ENCODE results near the gene FMNL2. TPM values are rescaled to one million over a fixed set of nuclear protein-coding genes. Genes with fewer than 3 reads are reported as not detected.
"Not testable (repeated sequence)": the region's sequence is repeated elsewhere in the genome, so short reads cannot be mapped to it uniquely, and the experiment has no call there.

FMNL2 gene
- total and polyA plus RNA-seq, 4 donors: 81.1 to 173 (median 146) TPM

DNA sequence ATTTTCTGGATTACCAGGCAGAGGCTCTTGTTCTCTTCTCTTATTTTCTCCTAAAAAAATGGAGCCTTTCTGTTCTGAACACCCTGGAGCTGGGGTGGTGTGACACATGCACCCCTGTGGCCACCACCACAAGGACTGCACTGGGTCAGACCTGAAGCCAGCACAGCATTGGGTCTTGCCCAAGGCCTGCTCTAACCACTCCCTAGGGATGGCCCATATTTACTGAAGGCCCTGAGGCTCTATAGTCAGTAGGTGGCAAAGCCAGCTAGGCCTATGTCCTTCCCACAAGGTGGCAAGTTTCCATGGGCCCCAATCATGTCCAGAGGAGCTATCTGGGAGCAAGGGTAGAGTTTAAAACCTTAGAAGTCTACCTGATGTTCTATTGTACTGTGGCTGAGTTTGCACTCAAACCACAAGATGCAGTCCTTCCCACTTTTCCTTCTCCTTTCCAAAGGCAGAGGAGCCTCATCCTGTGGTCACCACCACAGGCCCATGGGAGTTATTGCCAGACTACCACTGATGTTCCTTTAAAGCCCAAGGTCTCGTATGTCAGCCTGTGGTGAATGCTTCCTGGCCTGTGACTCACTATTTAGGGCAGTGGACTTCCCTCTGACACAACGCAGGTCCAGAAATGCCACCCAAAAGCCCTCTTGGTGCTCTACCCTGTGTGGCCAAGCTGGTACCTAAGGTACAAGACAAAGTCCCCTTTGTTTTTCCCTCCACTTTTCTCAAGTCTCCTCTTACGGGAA, 15.0 kb upstream of the FMNL2 start:
- Histone ChIP-seq H3K27ac (ENCODE audit: low read depth, low read length) (no peak overlapping the region), H3K9me3 (ENCODE audit: control insufficient read depth, insufficient read depth, low read length) (no peaks in the 10 kb centered on the region), H3K4me3 (ENCODE audit: low read depth, low read length) (no peak overlapping the region), H3K36me3 (ENCODE audit: control insufficient read depth, insufficient read depth, low read length) (no peaks in the 10 kb centered on the region), H3K4me1 (ENCODE audit: control insufficient read depth, insufficient read depth, low read length) (no peaks in the 10 kb centered on the region), H3K27me3 (ENCODE audit: control insufficient read depth, insufficient read depth, low read length) (no peaks in the 10 kb centered on the region)
- DNase-seq (ENCODE audit: low read depth in 4 of 6, low spot score in 6 of 6): no peak
- WGBS (ENCODE audit: insufficient coverage): 93% methylated on average over 3 of the region's 3 CpGs

DNA sequence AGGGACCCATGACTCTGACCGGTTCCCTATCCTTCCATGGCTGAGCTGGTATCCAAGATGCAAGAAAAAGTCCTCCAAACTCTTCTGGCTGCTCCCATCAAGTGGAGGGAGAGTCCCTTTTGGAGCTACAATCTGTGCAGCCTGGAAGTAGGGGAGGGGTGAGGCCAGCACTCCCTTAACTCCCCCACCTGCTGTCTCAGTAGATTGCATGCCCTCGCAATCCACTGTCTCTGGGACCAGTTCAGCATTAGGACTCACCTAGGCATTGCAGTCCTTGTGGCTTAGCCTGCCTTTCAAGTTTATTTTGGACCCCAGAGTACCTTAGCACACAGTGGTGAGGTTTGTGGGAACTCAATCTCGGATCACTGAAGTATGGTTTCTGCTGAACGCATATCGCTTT, 14.2 kb upstream of the FMNL2 start:
- no peak overlapping the region for H3K4me3 ChIP-seq (ENCODE audit: low read depth, low read length)
- no peak overlapping the region for H3K27ac ChIP-seq (ENCODE audit: low read depth, low read length)
- no peaks in the 10 kb centered on the region for H3K4me1 ChIP-seq (ENCODE audit: control insufficient read depth, insufficient read depth, low read length)
- H3K9me3 ChIP-seq (ENCODE audit: control insufficient read depth, insufficient read depth, low read length): no peaks in the 10 kb centered on the region
- no peak for DNase-seq (ENCODE audit: low read depth in 4 of 6, low spot score in 6 of 6)
- no peaks in the 10 kb centered on the region for H3K27me3 ChIP-seq (ENCODE audit: control insufficient read depth, insufficient read depth, low read length)
- WGBS (ENCODE audit: insufficient coverage): 100% methylated on average over 2 of the region's 5 CpGs
- no peaks in the 10 kb centered on the region for H3K36me3 ChIP-seq (ENCODE audit: control insufficient read depth, insufficient read depth, low read length)

DNA sequence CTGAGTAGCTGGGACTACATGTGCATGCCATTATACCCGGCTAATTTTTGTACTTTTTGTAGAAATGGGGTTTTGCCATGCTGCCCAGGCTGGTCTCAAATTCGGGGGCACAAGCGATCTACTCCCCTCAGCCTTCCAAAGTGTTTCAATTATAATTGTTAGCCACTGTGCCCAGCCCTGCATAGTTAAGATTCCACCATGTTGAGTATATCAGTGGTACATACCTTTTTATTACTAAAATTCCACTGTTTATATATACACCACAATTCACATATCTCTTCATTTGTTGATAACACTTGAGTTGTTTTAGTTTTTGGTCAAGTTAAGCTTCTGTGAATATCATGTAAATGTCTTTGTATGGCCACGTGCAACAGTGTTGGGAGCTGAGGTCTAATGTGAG, 12.8 kb upstream of the FMNL2 start:
- no peaks in the 10 kb centered on the region for H3K9me3 ChIP-seq (ENCODE audit: control insufficient read depth, insufficient read depth, low read length)
- no peak overlapping the region for H3K27ac ChIP-seq (ENCODE audit: low read depth, low read length)
- WGBS (ENCODE audit: insufficient coverage): 100% methylated on average over 1 of the region's 4 CpGs
- no peaks in the 10 kb centered on the region for H3K4me1 ChIP-seq (ENCODE audit: control insufficient read depth, insufficient read depth, low read length)
- no peaks in the 10 kb centered on the region for H3K36me3 ChIP-seq (ENCODE audit: control insufficient read depth, insufficient read depth, low read length)
- no peak for DNase-seq (ENCODE audit: low read depth in 4 of 6, low spot score in 6 of 6)
- no peaks in the 10 kb centered on the region for H3K27me3 ChIP-seq (ENCODE audit: control insufficient read depth, insufficient read depth, low read length)
- H3K4me3 ChIP-seq (ENCODE audit: low read depth, low read length): no peak overlapping the region

DNA sequence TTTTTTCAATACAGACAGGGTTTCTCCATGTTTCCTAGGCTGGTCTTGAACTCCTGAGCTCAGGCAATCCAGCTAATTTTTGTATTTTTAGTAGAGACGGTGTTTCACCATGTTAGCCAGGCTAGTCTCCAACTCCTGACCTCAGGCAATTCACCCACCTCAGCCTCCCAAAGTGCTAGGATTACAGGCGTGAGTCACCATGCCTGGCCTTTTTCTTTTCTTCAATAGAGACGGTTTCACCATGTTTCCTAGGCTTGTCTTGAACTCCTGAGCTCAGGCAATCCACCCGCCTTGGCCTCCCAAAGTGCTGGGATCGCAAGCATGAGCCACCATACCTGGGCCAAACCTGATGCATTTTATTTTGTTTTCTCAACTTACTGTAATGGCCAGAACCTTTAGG, 9.8 kb upstream of the FMNL2 start:
- WGBS (ENCODE audit: insufficient coverage): 99% methylated on average over 5 of the region's 5 CpGs

DNA sequence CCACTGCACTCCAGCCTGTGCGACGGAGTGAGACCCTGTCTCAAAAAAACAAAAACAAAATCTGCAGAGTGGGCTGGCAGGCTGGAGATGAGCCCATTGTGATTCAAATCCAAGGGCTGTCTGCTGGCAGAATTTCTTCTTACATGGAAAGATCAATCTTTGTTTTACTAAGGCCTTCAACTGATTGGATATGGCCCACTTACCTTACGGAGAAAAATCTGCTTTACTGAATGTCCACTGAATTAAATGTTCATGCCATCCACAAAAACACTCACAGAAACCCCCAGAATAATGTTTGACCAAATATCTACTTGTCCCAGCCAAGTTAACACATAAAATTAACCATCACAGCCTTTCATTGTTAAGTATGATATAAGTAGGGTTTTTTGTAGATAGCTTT, 8.3 kb upstream of the FMNL2 start:
- Histone ChIP-seq H3K4me1 (ENCODE audit: control insufficient read depth, insufficient read depth, low read length) (no peaks in the 10 kb centered on the region), H3K27ac (ENCODE audit: low read depth, low read length) (no peak overlapping the region), H3K36me3 (ENCODE audit: control insufficient read depth, insufficient read depth, low read length) (no peaks in the 10 kb centered on the region), H3K4me3 (ENCODE audit: low read depth, low read length) (no peak overlapping the region), H3K27me3 (ENCODE audit: control insufficient read depth, insufficient read depth, low read length) (no peaks in the 10 kb centered on the region), H3K9me3 (ENCODE audit: control insufficient read depth, insufficient read depth, low read length) (no peaks in the 10 kb centered on the region)
- 94% methylated on average over 2 of the region's 3 CpGs for WGBS (ENCODE audit: insufficient coverage)
- no peak for DNase-seq (ENCODE audit: low read depth in 4 of 6, low spot score in 6 of 6)

More for the DNA sequence above, 9.8 kb upstream of the FMNL2 start:
- H3K36me3 ChIP-seq (ENCODE audit: control insufficient read depth, insufficient read depth, low read length); DNase-seq (ENCODE audit: low read depth in 4 of 6, low spot score in 6 of 6); H3K27ac ChIP-seq (ENCODE audit: low read depth, low read length); H3K27me3 ChIP-seq (ENCODE audit: control insufficient read depth, insufficient read depth, low read length); H3K4me1 ChIP-seq (ENCODE audit: control insufficient read depth, insufficient read depth, low read length); H3K9me3 ChIP-seq (ENCODE audit: control insufficient read depth, insufficient read depth, low read length); H3K4me3 ChIP-seq (ENCODE audit: low read depth, low read length): not testable (repeated sequence)

DNA sequence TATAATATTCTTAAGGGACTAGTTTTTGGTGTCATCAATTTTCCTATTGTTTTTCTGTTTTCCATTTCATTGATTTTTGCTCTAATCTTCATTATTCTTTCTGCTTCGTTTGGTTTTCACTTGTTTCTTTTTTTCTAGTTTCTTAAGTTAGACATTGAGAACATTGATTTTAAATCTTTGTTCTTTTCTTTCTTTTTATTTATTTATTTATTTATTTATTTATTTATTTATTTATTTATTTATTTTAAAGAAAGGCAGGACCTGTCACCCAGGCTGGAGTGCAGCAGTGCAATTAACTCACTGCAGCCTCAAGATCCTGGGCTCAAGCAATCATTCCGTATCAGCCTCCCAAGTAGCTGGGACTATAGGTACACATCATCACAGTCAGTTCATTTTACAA, 7.0 kb upstream of the FMNL2 start:
- no peak overlapping the region for H3K27ac ChIP-seq (ENCODE audit: low read depth, low read length)
- H3K4me3 ChIP-seq (ENCODE audit: low read depth, low read length): no peak overlapping the region
- H3K4me1 ChIP-seq (ENCODE audit: control insufficient read depth, insufficient read depth, low read length): no peaks in the 10 kb centered on the region
- no peaks in the 10 kb centered on the region for H3K36me3 ChIP-seq (ENCODE audit: control insufficient read depth, insufficient read depth, low read length)
- 100% methylated on average over 1 of the region's 2 CpGs for WGBS (ENCODE audit: insufficient coverage)
- no peak for DNase-seq (ENCODE audit: low read depth in 4 of 6, low spot score in 6 of 6)
- H3K27me3 ChIP-seq (ENCODE audit: control insufficient read depth, insufficient read depth, low read length): no peaks in the 10 kb centered on the region
- no peaks in the 10 kb centered on the region for H3K9me3 ChIP-seq (ENCODE audit: control insufficient read depth, insufficient read depth, low read length)

DNA sequence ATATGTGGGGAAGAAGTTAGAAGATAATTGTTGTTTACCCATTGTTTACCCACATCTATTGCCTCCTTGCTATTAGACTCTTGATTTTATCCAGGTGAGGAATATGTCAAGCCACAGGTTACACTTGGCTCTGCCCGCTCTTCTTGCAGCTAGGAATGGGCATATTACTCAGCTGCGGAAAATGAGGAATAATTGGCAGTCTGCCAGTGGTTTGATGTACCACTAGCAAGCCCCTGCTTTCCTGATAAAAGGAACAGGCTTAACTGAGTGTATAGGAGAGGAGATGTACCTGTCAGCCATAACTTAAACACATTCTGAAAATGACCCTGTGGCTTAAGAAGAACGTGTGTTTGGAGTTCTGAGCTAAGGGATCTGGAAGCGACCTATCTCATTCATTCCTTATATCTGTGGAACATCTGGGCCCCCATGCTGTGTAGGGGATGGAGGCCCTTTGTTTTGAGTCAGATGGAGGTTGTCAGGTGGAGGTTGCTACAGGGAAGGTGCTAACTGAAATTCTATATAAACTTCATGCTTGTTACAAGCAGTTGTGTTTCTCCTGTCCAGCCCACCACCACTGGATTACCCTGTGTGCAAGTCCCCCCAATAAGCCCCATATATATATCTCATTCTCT, 4.6 kb upstream of the FMNL2 start:
- no peak for DNase-seq (ENCODE audit: low read depth in 4 of 6, low spot score in 6 of 6)
- 72% methylated on average over 2 of the region's 4 CpGs for whole genome bisulfite sequencing (ENCODE audit: insufficient coverage)
- no peak overlapping the region for H3K27ac ChIP-seq (ENCODE audit: low read depth, low read length)
- no peaks in the 10 kb centered on the region for H3K9me3 ChIP-seq (ENCODE audit: control insufficient read depth, insufficient read depth, low read length)
- H3K36me3 ChIP-seq (ENCODE audit: control insufficient read depth, insufficient read depth, low read length): no peaks in the 10 kb centered on the region
- no peaks in the 10 kb centered on the region for H3K27me3 ChIP-seq (ENCODE audit: control insufficient read depth, insufficient read depth, low read length)
- H3K4me3 ChIP-seq (ENCODE audit: low read depth, low read length): no peak overlapping the region
- no peaks in the 10 kb centered on the region for H3K4me1 ChIP-seq (ENCODE audit: control insufficient read depth, insufficient read depth, low read length)

DNA sequence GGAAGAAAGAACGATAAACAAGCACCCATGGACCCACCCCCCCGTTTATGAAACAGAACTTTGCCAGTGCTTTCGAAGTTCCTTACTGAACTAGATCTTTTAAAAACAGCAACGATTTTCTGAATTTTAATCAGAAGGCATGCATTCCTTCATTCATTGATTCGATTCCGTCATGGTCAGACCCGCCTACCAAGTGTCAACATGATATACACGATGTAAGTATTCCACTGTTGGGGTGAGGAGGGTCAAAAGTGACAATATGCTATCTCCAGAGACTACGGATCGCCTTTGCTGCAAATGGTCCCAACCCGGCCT, 316 bp upstream of the FMNL2 start:
- Histone ChIP-seq H3K27me3 (ENCODE audit: control insufficient read depth, insufficient read depth, low read length) (no peaks in the 10 kb centered on the region), H3K4me3 (ENCODE audit: low read depth, low read length) (peak overlapping the region; percentile 82), H3K4me1 (ENCODE audit: control insufficient read depth, insufficient read depth, low read length) (peaks cover 11% of the 10 kb centered on the region), H3K9me3 (ENCODE audit: control insufficient read depth, insufficient read depth, low read length) (no peaks in the 10 kb centered on the region), H3K36me3 (ENCODE audit: control insufficient read depth, insufficient read depth, low read length) (no peaks in the 10 kb centered on the region), H3K27ac (ENCODE audit: low read depth, low read length) (peak overlapping the region; percentile 70)
- 0% methylated on average over 5 of the region's 11 CpGs for WGBS (ENCODE audit: insufficient coverage)
- no peak for DNase-seq (ENCODE audit: low read depth in 4 of 6, low spot score in 6 of 6)

DNA sequence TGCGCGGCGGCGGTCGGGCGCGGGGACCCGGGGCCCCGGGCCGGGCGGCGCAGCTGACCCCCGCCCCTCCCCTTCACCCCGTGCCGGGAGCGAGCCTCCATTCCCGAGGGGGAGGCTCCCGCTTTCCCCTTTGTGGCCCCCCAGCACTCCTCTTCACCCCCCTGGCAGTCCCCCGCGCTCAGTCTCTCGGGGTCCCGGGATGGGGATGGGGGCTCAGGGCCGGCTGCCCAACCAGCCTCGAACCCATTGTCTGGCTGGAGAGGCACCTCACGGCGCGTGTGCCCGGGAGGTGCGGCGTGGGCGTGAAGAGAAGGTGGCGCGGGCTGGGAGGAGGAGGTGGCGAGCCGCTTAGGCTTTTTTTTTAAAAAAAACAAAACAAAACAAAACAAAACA, 748 bp downstream of the FMNL2 start:
- WGBS (ENCODE audit: insufficient coverage): 0% methylated on average over 29 of the region's 35 CpGs
- Histone ChIP-seq H3K27ac (ENCODE audit: low read depth, low read length) (peak overlapping the region; percentile 85), H3K4me1 (ENCODE audit: control insufficient read depth, insufficient read depth, low read length) (peaks cover 11% of the 10 kb centered on the region), H3K4me3 (ENCODE audit: low read depth, low read length) (peak overlapping the region; percentile 82), H3K36me3 (ENCODE audit: control insufficient read depth, insufficient read depth, low read length) (no peaks in the 10 kb centered on the region), H3K9me3 (ENCODE audit: control insufficient read depth, insufficient read depth, low read length) (no peaks in the 10 kb centered on the region), H3K27me3 (ENCODE audit: control insufficient read depth, insufficient read depth, low read length) (no peaks in the 10 kb centered on the region)
- DNase-seq (ENCODE audit: low read depth in 4 of 6, low spot score in 6 of 6): peak in 5 of 6 donors; percentile 7 to 65 (median 17)

All from spinal cord (tissue), 10 donors.